ENCODE measurements around the gene ZFP1. TPM values are rescaled to one million over a fixed set of nuclear protein-coding genes. Genes with fewer than 3 reads are reported as not detected.

The ZFP1 gene
- total and polyA plus RNA-seq, 7 experiments from 2014 or later, result 8.6 to 22.5 (median 10.5) TPM

GRCh38 chr16:75112734-75113491 is 35.4 kb upstream of the ZFP1 start:
- intact Hi-C loops (cut with micrococcal nuclease), result loop anchor here in 1 of 2 donors (5.0 kb wide), 1 partner anchor 246 kb away; no protein-coding TSS in a partner anchor
- no peaks in the 10 kb centered on the region for H3K9me3 ChIP-seq (ENCODE audit: control insufficient read depth in 2 of 3, low read length in 3 of 3)
- Mint-ChIP-seq H3K36me3 (peaks cover 0 to 3% (median 0%) of the 10 kb centered on the region in 5 donors), H3K4me3 (peak overlapping the region in 1 of 10 donors; percentile 20), H3K27me3 (peaks cover 0 to 10% (median 10%) of the 10 kb centered on the region in 5 donors), H3K27ac (peak overlapping the region in 1 of 9 donors; percentile 46), H3K9me3 (no peaks in the 10 kb centered on the region), H3K4me1 (peaks cover 25 to 46% (median 34%) of the 10 kb centered on the region in 7 donors)
- H3K4me3 ChIP-seq (ENCODE audit: low read length), result no peak overlapping the region
- H3K4me1 ChIP-seq (ENCODE audit: control insufficient read depth in 2 of 2, insufficient read depth in 2 of 2, low read length in 2 of 2), result peaks cover 19 to 32% of the 10 kb centered on the region in 2 donors
- DNase-seq (no peak), ATAC-seq (no peak)
- H3K27ac ChIP-seq (ENCODE audit: low read depth, low read length), result no peak overlapping the region
- POLR2A ChIA-PET, result no interaction called here
- no peaks in the 10 kb centered on the region for H3K36me3 ChIP-seq (ENCODE audit: control insufficient read depth in 2 of 3, insufficient read depth in 3 of 3, low read length in 3 of 3)
- CTCF ChIA-PET, result interaction anchor here (2.5 kb wide), 1 partner anchor 120 kb away, joined by 11 read pairs; no protein-coding TSS in a partner anchor
- no peaks in the 10 kb centered on the region for H3K27me3 ChIP-seq (ENCODE audit: control insufficient read depth in 2 of 2, insufficient read depth in 2 of 2, low read length in 2 of 2)

- DNase-seq (no peak), ATAC-seq (no peak)
- H3K36me3 ChIP-seq (ENCODE audit: control insufficient read depth in 2 of 3, insufficient read depth in 3 of 3, low read length in 3 of 3), result no peaks in the 10 kb centered on the region
- ChIA-PET CTCF (no interaction called here), POLR2A (no interaction called here)
- no peak overlapping the region for H3K27ac ChIP-seq (ENCODE audit: low read depth, low read length)
- H3K4me3 ChIP-seq (ENCODE audit: low read length), result no peak overlapping the region
- intact Hi-C loops (cut with micrococcal nuclease), result loop anchor here in 1 of 2 donors (5.0 kb wide), 1 partner anchor 246 kb away; no protein-coding TSS in a partner anchor
- peaks cover 19 to 30% of the 10 kb centered on the region in 2 donors for H3K4me1 ChIP-seq (ENCODE audit: control insufficient read depth in 2 of 2, insufficient read depth in 2 of 2, low read length in 2 of 2)
- Mint-ChIP-seq H3K9me3 (no peaks in the 10 kb centered on the region), H3K4me1 (peaks cover 24 to 41% (median 28%) of the 10 kb centered on the region in 7 donors), H3K36me3 (peaks cover 0 to 2% (median 0%) of the 10 kb centered on the region in 5 donors), H3K27me3 (peaks cover 0 to 10% (median 10%) of the 10 kb centered on the region in 5 donors), H3K27ac (no peak overlapping the region), H3K4me3 (no peak overlapping the region)
- H3K27me3 ChIP-seq (ENCODE audit: control insufficient read depth in 2 of 2, insufficient read depth in 2 of 2, low read length in 2 of 2), result no peaks in the 10 kb centered on the region
- no peaks in the 10 kb centered on the region for H3K9me3 ChIP-seq (ENCODE audit: control insufficient read depth in 2 of 3, low read length in 3 of 3)
Observed at GRCh38 chr16:75113541-75114121, 34.7 kb upstream of the ZFP1 start.

GRCh38 chr16:75114179-75114945 is 34.0 kb upstream of the ZFP1 start:
- H3K27ac Mint-ChIP-seq, result no peak overlapping the region
- peaks cover 15 to 23% of the 10 kb centered on the region in 2 donors for H3K4me1 ChIP-seq (ENCODE audit: control insufficient read depth in 2 of 2, insufficient read depth in 2 of 2, low read length in 2 of 2)

GRCh38 chr16:75114946-75115825 is 33.1 kb upstream of the ZFP1 start:
- Mint-ChIP-seq H3K27ac (no peak overlapping the region), H3K27me3 (peaks cover 0 to 10% (median 10%) of the 10 kb centered on the region in 5 donors), H3K36me3 (no peaks in the 10 kb centered on the region), H3K9me3 (peaks cover 0 to 3% (median 0%) of the 10 kb centered on the region in 11 donors), H3K4me1 (peaks cover 11 to 26% (median 13%) of the 10 kb centered on the region in 7 donors), H3K4me3 (no peak overlapping the region)
- ChIA-PET CTCF (no interaction called here), POLR2A (no interaction called here)
- intact Hi-C loops (cut with micrococcal nuclease), result loop anchor here in 1 of 2 donors (5.0 kb wide), 1 partner anchor 248 kb away; no protein-coding TSS in a partner anchor
- Histone ChIP-seq H3K27me3 (ENCODE audit: control insufficient read depth in 2 of 2, insufficient read depth in 2 of 2, low read length in 2 of 2) (no peaks in the 10 kb centered on the region), H3K36me3 (ENCODE audit: control insufficient read depth in 2 of 3, insufficient read depth in 3 of 3, low read length in 3 of 3) (no peaks in the 10 kb centered on the region), H3K4me3 (ENCODE audit: low read length) (no peak overlapping the region), H3K9me3 (ENCODE audit: control insufficient read depth in 2 of 3, low read length in 3 of 3) (no peaks in the 10 kb centered on the region), H3K27ac (ENCODE audit: low read depth, low read length) (no peak overlapping the region), H3K4me1 (ENCODE audit: control insufficient read depth in 2 of 2, insufficient read depth in 2 of 2, low read length in 2 of 2) (peaks cover 9 to 15% of the 10 kb centered on the region in 2 donors)
- ATAC-seq (no peak), DNase-seq (no peak)

More at GRCh38 chr16:75114179-75114945, 34.0 kb upstream of the ZFP1 start:
- ATAC-seq, result no peak
- Histone ChIP-seq H3K27ac (ENCODE audit: low read depth, low read length) (no peak overlapping the region), H3K27me3 (ENCODE audit: control insufficient read depth in 2 of 2, insufficient read depth in 2 of 2, low read length in 2 of 2) (no peaks in the 10 kb centered on the region), H3K4me3 (ENCODE audit: low read length) (no peak overlapping the region), H3K36me3 (ENCODE audit: control insufficient read depth in 2 of 3, insufficient read depth in 3 of 3, low read length in 3 of 3) (no peaks in the 10 kb centered on the region), H3K9me3 (ENCODE audit: control insufficient read depth in 2 of 3, low read length in 3 of 3) (no peaks in the 10 kb centered on the region)
- POLR2A ChIA-PET, result no interaction called here
- Mint-ChIP-seq H3K4me1 (peaks cover 17 to 34% (median 21%) of the 10 kb centered on the region in 7 donors), H3K36me3 (peaks cover 0 to 2% (median 0%) of the 10 kb centered on the region in 5 donors), H3K4me3 (no peak overlapping the region), H3K9me3 (no peaks in the 10 kb centered on the region), H3K27me3 (peaks cover 0 to 10% (median 10%) of the 10 kb centered on the region in 5 donors)
- DNase-seq, result no peak
- intact Hi-C loops (cut with micrococcal nuclease), result loop anchor here in 1 of 2 donors (5.0 kb wide), 1 partner anchor 247 kb away; no protein-coding TSS in a partner anchor
- CTCF ChIA-PET, result no interaction called here

DNA sequence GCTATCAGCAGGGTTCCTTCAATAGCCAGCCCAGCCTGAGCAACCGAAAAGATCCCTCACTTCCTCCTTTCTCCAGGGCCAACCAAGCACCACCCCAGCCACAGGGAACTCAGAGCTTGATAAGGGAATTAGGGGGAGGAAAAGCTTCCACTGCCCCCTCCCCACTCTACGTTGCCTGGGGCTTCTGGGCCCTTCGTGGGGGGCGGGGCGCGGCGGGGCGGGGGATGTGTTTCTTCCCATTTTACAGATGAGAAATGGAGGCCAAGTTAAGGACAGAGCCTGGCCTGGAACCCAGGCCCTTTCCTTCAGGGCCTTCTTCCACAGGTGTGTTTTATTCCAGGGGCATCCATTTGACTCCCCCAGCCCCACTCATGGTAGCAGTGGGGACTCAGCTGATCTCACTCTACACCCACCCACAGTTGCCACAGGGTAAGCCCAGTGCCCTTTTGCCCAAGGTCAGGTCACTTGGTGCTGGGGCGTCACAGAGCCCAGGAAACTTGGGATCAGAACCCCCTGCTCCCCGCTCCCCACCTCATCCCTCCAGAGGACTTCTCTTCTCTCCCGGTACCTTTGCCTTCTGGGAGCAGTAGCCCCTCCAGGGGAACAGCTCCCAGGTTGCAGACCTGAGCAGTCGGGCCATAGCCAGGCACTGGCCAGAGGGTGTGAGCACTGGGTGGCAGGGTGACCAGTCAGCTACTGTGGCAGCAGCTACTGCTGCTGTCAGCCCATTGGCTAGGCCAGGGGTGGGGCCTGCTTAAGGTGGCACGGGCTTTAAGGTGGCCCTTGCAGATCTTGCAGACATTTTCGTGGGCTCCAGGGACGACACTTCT is 32.0 kb upstream of the ZFP1 start, which contains the start of gene LDHD:
LDHD (minus strand) TSS at position 700 of the 830 bp plus-strand sequence; CDS start at position 640, 60 bp downstream.
- DNase-seq (no peak), ATAC-seq (peak; percentile 93)
- Mint-ChIP-seq H3K4me3 (peak within 1 kb of the TSS in 8 of 10 donors; percentile 21 to 60 (median 46)), H3K4me1 (peaks cover 1 to 14% (median 2%) of the 10 kb centered on the region in 7 donors), H3K27me3 (peaks cover 0 to 10% (median 10%) of the 10 kb centered on the region in 5 donors), H3K9me3 (peaks cover 0 to 8% (median under 1%) of the 10 kb centered on the region in 11 donors), H3K36me3 (peaks cover 0 to under 1% (median 0%) of the 10 kb centered on the region in 5 donors), H3K27ac (no peak within 1 kb of the TSS)
- ChIA-PET POLR2A (no interaction called here), CTCF (no interaction called here)
- intact Hi-C loops (cut with micrococcal nuclease), result no loop called here
- Histone ChIP-seq H3K4me3 (ENCODE audit: low read length) (no peak within 1 kb of the TSS), H3K4me1 (ENCODE audit: control insufficient read depth in 2 of 2, insufficient read depth in 2 of 2, low read length in 2 of 2) (peaks cover 2 to 4% of the 10 kb centered on the region in 2 donors), H3K27ac (ENCODE audit: low read depth, low read length) (no peak within 1 kb of the TSS), H3K36me3 (ENCODE audit: control insufficient read depth in 2 of 3, insufficient read depth in 3 of 3, low read length in 3 of 3) (no peaks in the 10 kb centered on the region), H3K27me3 (ENCODE audit: control insufficient read depth in 2 of 2, insufficient read depth in 2 of 2, low read length in 2 of 2) (no peaks in the 10 kb centered on the region), H3K9me3 (ENCODE audit: control insufficient read depth in 2 of 3, low read length in 3 of 3) (no peaks in the 10 kb centered on the region)
